Nephron (organoid): Measurements from ENCODE around the gene SEPTIN11.
A peak's percentile ranks its signal among the peaks of the same experiment; 100 is the strongest.
"Not testable (repeated sequence)": the region's sequence is repeated elsewhere in the genome, so short reads cannot be mapped to it uniquely, and the experiment has no call there.

Experiments used
- H3K27ac Mint-ChIP-seq, 3 experiments: 2 replicates each; pipeline ENCODE4 v1.8.0; 2020; ENCODE audit warnings: mixed read lengths in 3 of 3, mild to moderate bottlenecking in 2 of 3, moderate library complexity in 1 of 3
- H3K27me3 Mint-ChIP-seq: 2 replicates; pipeline ENCODE4 v1.8.0; 2021; ENCODE audit warnings: low read depth, mild to moderate bottlenecking, moderate library complexity, mixed read lengths
- H3K36me3 Mint-ChIP-seq: 2 replicates; pipeline ENCODE4 v1.8.0; 2020; ENCODE audit warnings: low read depth, mixed read lengths
- H3K4me1 Mint-ChIP-seq: 2 replicates; pipeline ENCODE4 v1.8.0; 2020; ENCODE audit warnings: mixed read lengths
- H3K4me3 Mint-ChIP-seq, 3 experiments: 2 replicates each; pipeline ENCODE4 v1.8.0; 2020; ENCODE audit warnings: mild to moderate bottlenecking in 3 of 3, mixed read lengths in 3 of 3, moderate library complexity in 2 of 3
- H3K9me3 Mint-ChIP-seq: 2 replicates; pipeline ENCODE4 v1.8.0; 2020; ENCODE audit warnings: mixed read lengths
- TF ChIP-seq, protein P1 (sequence below), 3 experiments: fragments of 200-600 bp; sonication (generic); IDR thresholded peaks; one replicate each; pipeline ENCODE4 v1.5.0; 2021; ENCODE audit warnings: antibody characterized with exemption in 3 of 3; ENCODE audit not compliant: unreplicated experiment in 3 of 3

Gene SEPTIN11

DNA sequence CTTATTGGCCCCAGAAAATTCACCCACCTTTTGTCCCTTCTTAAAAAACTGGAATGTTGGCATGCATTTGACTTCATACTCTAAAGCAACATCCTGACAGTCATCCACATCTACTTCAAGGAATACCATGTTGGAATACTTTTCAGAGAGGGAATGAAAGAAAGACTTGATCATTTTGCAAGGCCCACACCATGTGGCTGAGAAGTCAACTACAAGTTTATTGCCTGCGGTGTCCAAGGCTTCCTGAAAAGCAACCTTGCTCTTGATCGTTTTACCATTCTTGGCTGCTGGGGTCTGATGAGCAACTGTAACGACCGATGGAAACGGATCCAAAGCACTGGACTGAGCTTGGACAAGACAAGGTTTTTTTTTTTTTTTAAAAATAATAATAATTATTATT, 9.3 kb downstream of the SEPTIN11 start:
- no peak overlapping the region for H3K4me3 Mint-ChIP-seq
- H3K9me3 Mint-ChIP-seq, result no peaks in the 10 kb centered on the region
- TF ChIP-seq, protein P1, sequence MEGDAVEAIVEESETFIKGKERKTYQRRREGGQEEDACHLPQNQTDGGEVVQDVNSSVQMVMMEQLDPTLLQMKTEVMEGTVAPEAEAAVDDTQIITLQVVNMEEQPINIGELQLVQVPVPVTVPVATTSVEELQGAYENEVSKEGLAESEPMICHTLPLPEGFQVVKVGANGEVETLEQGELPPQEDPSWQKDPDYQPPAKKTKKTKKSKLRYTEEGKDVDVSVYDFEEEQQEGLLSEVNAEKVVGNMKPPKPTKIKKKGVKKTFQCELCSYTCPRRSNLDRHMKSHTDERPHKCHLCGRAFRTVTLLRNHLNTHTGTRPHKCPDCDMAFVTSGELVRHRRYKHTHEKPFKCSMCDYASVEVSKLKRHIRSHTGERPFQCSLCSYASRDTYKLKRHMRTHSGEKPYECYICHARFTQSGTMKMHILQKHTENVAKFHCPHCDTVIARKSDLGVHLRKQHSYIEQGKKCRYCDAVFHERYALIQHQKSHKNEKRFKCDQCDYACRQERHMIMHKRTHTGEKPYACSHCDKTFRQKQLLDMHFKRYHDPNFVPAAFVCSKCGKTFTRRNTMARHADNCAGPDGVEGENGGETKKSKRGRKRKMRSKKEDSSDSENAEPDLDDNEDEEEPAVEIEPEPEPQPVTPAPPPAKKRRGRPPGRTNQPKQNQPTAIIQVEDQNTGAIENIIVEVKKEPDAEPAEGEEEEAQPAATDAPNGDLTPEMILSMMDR (IDR thresholded peaks at IDR 0.05; ENCODE audit: unreplicated experiment in 3 of 3), result no peak
- peaks cover 63% of the 10 kb centered on the region for H3K36me3 Mint-ChIP-seq
- H3K4me1 Mint-ChIP-seq, result peaks cover 81% of the 10 kb centered on the region
- H3K27ac Mint-ChIP-seq, result peak overlapping the region in 1 of 3 experiments; percentile 19
- no peaks in the 10 kb centered on the region for H3K27me3 Mint-ChIP-seq

- TF ChIP-seq, protein P1 (IDR thresholded peaks at IDR 0.05; ENCODE audit: unreplicated experiment in 3 of 3), result no peak
- Mint-ChIP-seq H3K36me3 (peaks cover 64% of the 10 kb centered on the region), H3K9me3 (no peaks in the 10 kb centered on the region), H3K27me3 (no peaks in the 10 kb centered on the region), H3K27ac (peak overlapping the region in 2 of 3 experiments; percentile 66 to 70), H3K4me3 (no peak overlapping the region), H3K4me1 (peaks cover 70% of the 10 kb centered on the region)
Observed at GRCh38 chr4:76960014-76960413, 10.5 kb downstream of the SEPTIN11 start.

DNA sequence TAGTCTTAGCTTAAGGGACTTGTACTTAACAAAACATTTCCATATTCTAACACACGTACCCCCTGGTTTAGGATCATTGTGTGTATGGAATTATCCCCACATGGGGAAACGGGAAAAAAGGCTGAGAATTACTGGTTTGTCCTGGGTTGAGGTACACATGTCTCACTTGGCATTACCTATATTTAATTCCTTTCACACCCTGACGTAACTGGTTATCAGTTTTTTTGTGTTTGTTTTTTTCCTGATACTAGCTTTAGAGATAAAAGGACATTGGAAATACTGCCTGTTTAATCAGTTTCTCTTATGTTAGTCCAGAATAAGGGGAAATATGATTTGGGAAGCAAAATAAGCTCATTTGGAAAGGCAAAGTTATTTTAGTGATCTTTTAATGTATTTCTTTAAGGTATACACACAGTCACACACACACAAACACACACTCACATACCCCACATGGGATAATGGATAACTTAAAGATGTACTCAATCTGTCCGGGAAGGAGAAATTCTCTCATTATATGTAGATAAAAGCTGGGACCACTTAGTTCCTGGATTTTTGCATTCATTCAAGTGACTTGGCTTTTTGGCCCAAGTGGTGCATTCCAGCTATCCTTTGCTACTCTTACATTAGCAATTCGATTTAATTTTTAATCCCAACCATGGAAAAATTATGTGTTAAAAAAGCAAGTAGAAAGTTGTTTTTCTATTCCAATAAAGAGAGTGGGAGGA, 13.0 kb downstream of the SEPTIN11 start:
- Mint-ChIP-seq H3K4me1 (peaks cover 60% of the 10 kb centered on the region), H3K4me3 (no peak overlapping the region), H3K27ac (peak overlapping the region; percentile 2 to 45 (median 35)), H3K9me3 (no peaks in the 10 kb centered on the region), H3K27me3 (no peaks in the 10 kb centered on the region), H3K36me3 (peaks cover 48% of the 10 kb centered on the region)
- TF ChIP-seq, protein P1 (IDR thresholded peaks at IDR 0.05; ENCODE audit: unreplicated experiment in 3 of 3), result no peak

DNA sequence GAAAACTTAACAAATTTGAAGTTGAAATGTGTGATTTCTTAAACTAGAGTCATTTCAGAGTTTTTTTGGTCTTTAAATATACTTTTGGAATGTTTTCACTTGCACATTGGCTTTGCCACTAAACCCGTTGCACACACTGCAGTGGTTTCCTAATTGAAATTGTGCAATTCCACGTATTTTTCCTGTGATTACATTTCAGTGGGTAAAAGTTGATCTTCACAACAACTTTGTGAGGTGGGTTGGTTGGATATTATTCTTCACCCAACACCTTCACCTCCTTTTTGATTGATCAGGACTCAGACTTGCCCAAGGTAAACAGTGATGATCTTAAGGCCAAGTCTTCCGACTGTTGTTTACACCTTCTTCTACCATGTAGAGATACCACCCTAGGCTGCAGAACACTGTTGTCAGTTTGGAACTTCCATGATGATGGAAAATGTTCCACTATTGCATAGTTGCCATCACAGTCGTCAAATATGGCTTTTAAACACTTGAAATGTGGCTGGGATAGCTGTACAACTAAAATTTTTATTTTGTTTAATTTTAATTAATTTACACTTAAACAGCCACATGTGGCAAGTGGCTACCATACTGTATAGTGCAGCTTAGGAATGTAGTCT, 13.7 kb downstream of the SEPTIN11 start:
- H3K4me1 Mint-ChIP-seq, result peaks cover 60% of the 10 kb centered on the region
- H3K4me3 Mint-ChIP-seq, result no peak overlapping the region
- peaks cover 45% of the 10 kb centered on the region for H3K36me3 Mint-ChIP-seq
- H3K27ac Mint-ChIP-seq, result peak overlapping the region in 1 of 3 experiments; percentile 45
- H3K9me3 Mint-ChIP-seq, result no peaks in the 10 kb centered on the region
- TF ChIP-seq, protein P1 (IDR thresholded peaks at IDR 0.05; ENCODE audit: unreplicated experiment in 3 of 3), result no peak
- no peaks in the 10 kb centered on the region for H3K27me3 Mint-ChIP-seq

DNA sequence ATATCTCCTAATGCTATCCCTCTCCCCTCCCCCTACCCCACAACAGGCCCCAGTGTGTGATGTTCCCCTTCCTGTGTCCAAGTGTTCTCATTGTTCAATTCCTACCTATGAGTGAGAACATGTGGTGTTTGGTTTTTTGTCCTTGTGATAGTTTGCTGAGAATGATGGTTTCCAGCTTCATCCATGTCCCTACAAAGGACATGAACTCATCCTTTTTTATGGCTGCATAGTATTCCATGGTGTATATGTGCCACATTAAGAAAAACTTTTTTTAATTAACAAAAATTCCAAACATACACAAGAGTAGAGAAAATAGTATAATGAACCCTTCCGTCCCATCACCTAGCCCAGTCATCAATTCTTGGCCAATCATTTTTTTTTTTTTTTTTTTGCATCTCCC, 14.4 kb downstream of the SEPTIN11 start:
- H3K4me3 Mint-ChIP-seq, H3K27ac Mint-ChIP-seq, H3K9me3 Mint-ChIP-seq, H3K27me3 Mint-ChIP-seq: not testable (repeated sequence)
- peaks cover 60% of the 10 kb centered on the region for H3K4me1 Mint-ChIP-seq
- H3K36me3 Mint-ChIP-seq, result peaks cover 39% of the 10 kb centered on the region

- Mint-ChIP-seq H3K36me3 (peaks cover 35% of the 10 kb centered on the region), H3K27me3 (no peaks in the 10 kb centered on the region), H3K27ac (no peak overlapping the region), H3K9me3 (no peaks in the 10 kb centered on the region), H3K4me1 (peaks cover 68% of the 10 kb centered on the region), H3K4me3 (no peak overlapping the region)
- TF ChIP-seq, protein P1 (IDR thresholded peaks at IDR 0.05; ENCODE audit: unreplicated experiment in 3 of 3), result no peak
Observed at GRCh38 chr4:76964769-76965168, 15.2 kb downstream of the SEPTIN11 start.
